Measurements from ENCODE around the gene POU2F2. TPM values are rescaled to one million over a fixed set of nuclear protein-coding genes. Genes with fewer than 3 reads are reported as not detected.
"Not testable (repeated sequence)": the region's sequence is repeated elsewhere in the genome, so short reads cannot be mapped to it uniquely, and the experiment has no call there.

The POU2F2 gene
- total RNA-seq, 2 donors from 2014 or later: 2.1 to 3.1 TPM

DNA sequence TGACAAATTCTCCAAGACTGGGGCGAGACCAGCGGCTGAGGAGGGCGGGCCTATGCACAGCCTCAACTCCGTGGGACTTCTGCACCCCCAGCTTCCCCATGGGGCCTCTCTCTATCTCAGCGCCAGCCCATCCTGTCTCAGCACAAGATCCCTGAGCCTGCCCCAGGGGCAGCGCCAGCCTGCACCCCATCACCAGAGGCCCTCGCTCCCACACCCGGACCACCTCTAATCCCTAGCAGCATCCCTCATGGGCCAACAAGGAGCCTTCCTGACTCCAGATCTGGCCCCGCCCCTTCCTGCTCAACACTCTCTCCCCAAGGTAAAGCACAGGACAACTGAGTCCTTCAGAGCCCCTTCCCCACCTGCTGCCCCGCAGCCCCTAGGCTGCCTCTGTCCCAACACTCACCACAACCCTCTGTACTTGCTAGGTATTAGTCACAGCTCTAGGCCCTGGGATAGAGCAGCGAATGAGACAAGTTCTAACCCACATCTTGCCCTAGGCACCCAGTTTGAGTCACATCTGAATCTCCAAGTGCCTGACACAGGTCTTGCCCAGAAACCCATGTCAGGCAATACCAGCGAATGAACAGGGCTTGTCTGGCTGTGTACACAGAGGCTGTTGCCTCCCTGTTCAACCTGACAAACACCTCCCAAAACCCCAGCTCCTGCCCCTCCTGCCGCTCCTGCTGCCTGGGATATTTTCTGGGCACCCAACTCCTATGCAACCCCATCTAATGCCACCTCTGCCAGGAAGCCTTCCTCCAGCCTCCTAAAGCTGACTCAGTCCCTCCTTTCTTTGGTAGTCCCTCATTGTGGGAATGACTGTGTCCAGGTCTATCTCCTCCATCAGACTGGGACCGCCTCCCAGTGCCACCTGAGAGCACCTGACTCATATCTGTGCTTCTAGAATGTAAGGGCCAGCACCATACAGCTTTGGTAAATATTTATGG is 80.8 kb downstream of the POU2F2 start:
- DNase-seq (ENCODE audit: low spot score): no peak
- intact Hi-C loops (cut with DNase I): no loop called here

DNA sequence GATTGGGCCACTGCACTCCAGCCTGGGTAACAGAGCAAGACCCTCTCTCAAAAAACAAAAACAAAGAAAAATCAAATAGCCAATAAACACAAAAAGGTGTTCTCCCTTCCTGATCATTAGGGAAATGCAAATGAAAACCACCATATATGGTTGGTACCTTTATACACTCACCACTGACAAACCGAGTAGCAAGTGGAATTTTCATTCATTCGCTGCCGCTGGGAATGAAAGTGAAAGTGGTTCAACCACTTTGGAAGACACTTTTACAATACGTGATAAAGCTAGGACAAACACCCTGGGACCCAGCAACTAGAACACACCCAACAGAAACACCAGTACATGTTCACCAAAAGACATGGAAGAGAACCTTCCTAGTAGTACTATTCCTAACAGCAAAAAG is 83.3 kb downstream of the POU2F2 start:
- intact Hi-C loops (cut with DNase I): no loop called here
- no peak for DNase-seq (ENCODE audit: low spot score)

DNA sequence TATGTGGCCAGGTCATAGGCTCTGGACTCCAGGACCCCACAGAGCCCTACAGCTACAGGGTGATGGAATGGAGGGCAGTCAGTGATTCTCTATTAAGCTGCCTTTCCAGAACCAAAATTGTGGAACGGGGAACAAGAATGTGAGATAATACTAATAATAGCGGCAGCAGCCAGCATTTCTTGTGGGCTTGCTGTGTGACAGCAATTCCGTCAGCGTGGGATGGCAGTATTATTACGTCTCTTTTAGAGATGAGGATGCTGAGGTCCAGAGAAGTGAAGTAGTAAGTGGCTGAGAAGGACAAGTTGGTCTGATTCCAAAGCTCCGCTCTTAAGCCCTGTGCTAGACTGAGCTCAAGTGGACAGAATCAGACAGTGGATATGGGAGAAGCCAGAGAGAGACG is 86.7 kb downstream of the POU2F2 start:
- intact Hi-C loops (cut with DNase I): no loop called here
- DNase-seq (ENCODE audit: low spot score): no peak

DNA sequence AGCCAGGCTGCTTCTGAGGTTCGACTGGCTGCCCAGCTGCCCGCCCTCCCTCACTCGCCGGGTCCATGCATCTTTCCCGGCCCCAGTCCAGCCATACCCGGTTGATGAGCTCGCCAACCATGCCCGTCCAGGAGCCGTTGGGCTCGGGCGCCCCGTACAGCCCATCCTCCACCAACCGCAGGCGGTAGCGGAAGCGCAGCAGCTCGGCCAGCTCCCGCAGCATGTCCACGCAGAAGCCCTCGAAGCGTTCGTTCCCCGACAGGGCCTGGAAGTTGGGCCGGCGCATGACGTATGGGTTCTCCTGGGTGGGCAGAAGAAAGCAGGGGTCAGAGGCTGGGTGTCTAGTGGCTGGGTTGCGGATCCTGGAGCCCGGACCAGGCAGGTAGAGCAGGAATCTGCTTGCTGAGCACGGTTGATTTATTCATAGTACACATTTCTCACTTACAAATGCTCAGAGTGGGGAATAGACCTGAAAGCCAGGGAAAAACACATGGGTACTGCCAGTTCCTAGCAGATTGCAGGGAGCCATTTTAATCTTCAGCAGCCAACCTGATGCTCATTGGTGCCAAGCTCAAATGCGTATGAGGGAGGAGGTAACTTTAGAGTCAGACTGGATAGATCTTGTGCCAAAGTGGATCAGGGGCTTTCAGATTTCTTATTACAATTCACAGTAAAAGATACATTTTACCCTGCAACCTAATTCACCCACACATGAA is 89.6 kb downstream of the POU2F2 start:
- intact Hi-C loops (cut with DNase I): no loop called here
- DNase-seq (ENCODE audit: low spot score): no peak

DNA sequence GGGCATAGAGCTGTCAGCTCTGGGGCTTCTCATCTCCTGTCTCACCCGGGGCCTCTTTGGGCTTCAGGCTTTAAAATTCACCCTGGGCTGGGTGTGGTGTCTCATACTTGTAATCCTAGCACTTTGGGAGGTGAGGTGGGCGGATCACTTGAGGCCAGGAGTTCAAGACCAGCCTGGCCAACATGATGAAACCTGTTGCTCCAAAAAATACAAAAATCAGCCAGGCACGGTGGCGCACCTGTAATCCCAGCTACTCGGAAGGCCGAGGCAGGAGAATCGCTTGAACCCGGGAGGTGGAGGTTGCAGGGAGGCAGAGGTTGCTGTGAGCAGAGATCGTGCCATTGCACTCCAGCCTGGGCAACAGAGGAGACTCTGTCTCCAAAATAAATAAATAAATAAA is 91.8 kb downstream of the POU2F2 start:
- intact Hi-C loops (cut with DNase I); DNase-seq (ENCODE audit: low spot score): not testable (repeated sequence)

DNA sequence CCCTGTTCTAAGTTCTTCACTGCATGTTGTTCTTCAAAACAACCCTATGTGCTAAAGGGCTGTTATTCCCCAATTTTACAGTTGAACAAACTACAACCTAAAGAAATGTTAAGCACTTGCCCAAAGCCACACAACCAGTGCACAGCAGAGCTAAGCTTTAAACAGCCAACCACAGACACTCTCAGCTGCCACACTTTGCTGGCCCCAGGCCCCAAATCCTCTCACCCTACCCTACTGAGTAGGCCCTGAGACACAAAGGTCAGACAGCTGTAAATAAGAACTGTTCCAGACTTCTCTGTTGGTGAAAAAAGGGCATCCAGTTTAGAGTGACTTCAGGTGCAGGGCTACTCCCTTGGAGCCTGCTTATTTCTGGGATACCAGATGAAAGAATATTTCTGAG is 92.2 kb downstream of the POU2F2 start:
- intact Hi-C loops (cut with DNase I): no loop called here
- no peak for DNase-seq (ENCODE audit: low spot score)

DNA sequence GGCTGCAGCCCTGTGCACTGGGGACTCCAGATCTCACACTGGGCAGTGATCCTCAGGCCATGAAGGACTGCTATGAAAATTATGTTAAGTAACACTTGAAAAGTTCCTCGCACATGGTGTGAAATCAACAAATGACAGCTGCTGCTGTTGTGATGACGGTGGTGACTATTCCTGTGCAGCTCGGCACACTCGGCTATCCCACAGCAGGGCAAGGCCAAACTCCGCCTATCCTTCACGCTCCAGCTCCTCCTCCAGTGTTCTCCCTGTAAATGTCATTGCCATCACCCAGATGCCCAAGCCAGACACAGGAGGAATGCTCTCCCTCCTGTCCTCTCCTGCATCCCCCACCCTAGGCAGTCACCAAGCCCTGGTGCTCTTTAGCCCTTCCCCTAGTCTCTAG is 93.6 kb downstream of the POU2F2 start:
- DNase-seq (ENCODE audit: low spot score): no peak
- intact Hi-C loops (cut with DNase I): no loop called here

DNA sequence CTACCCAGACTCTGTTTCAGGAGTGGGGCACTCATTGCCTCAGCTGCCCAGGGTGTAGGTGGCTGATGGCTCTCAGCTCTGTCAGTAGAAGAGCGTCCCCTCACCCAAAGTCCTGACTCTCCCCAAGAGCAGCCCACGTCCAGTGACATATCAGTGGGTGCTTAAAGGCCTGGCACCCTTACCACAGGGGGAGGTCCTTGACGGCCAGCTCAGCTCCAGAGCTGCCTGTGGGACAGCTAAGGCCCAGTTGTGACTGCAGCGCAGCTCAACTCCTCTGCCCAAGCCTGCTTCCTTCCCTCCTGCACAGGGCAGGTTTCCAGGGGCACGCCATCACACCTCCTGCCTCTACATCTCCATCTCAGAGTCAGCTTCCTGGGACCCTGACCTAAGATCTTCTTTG is 94.6 kb downstream of the POU2F2 start:
- no peak for DNase-seq (ENCODE audit: low spot score)
- intact Hi-C loops (cut with DNase I): no loop called here

Small RNA genes within 50 kb of the gene (microRNA-seq; reads per million reads assigned to microRNA genes)
- 0 reads per million in 2 donors for gene MIR4323 (ENCODE audit: borderline microRNAs expressed in 2 of 2)

Other genes starting within 250 kb of the POU2F2 start
- gene ARHGEF1, start 249.3 kb downstream of the POU2F2 start, total RNA-seq: 10 to 100 TPM; 73.4 to 73.7 TPM
- gene ERFL, start 204.0 kb downstream of the POU2F2 start, total RNA-seq: under 1 TPM in 1 of 2 donors, not detected in 1; 0.38 TPM
- gene RABAC1, start 173.1 kb downstream of the POU2F2 start, total RNA-seq: 100 to 1,000 TPM; 186 to 191 TPM
- under 1 TPM in 1 of 2 donors, not detected in 1; 0.19 TPM for gene ATP1A3, start 138.2 kb downstream of the POU2F2 start, total RNA-seq
- gene GRIK5, start 62.2 kb downstream of the POU2F2 start, total RNA-seq: 10 to 100 TPM; 11.3 to 13.4 TPM
- 1 to 10 TPM; 7.6 to 9.1 TPM for gene ZNF574, start 56.3 kb downstream of the POU2F2 start, total RNA-seq
- 10 to 100 TPM; 12.2 to 13.0 TPM for gene DEDD2, start 85.2 kb upstream of the POU2F2 start, total RNA-seq
- 1 to 10 TPM; 8.2 to 8.7 TPM for gene ZNF526, start 87.9 kb upstream of the POU2F2 start, total RNA-seq
- gene GSK3A, start 110.2 kb upstream of the POU2F2 start, total RNA-seq: 10 to 100 TPM; 29.2 to 35.1 TPM
- gene ERF, start 122.7 kb upstream of the POU2F2 start, total RNA-seq: 10 to 100 TPM; 47.9 to 54.5 TPM
- gene CIC, start 136.8 kb upstream of the POU2F2 start, total RNA-seq: 10 to 100 TPM; 57.7 to 79.0 TPM
- gene PRR19, start 169.7 kb upstream of the POU2F2 start, total RNA-seq: under 1 TPM in 1 of 2 donors, not detected in 1; 0.19 TPM
- gene PAFAH1B3, start 170.2 kb upstream of the POU2F2 start, total RNA-seq: 1 to 10 TPM; 5.7 to 5.8 TPM
- gene TMEM145, start 180.9 kb upstream of the POU2F2 start, total RNA-seq: under 1 TPM in 1 of 2 donors, not detected in 1; 0.14 TPM
- 10 to 100 TPM; 16.8 to 20.4 TPM for gene MEGF8, start 193.2 kb upstream of the POU2F2 start, total RNA-seq

All from posterior vena cava (tissue), 2 donors.